Calu3 (cell line): ENCODE results near the gene ANKRD40. TPM values are rescaled to one million over a fixed set of nuclear protein-coding genes. Genes with fewer than 3 reads are reported as not detected.

Source experiments
- BruUV-seq: library from RNA; stranded (reverse); fragments of 400-500 nt; replicated peaks from 2 replicates; lab custom pipeline; 2021; lab: Mats Ljungman, UMichigan
- CTCF ChIA-PET: fragments of 300-600 bp; sonication (Branson Sonifier 250); formaldehyde crosslinking; loops from one replicate; lab custom pipeline; 2022; ENCODE audit warnings: antibody characterized with exemption; lab: Charles Lee
- DNase-seq: peaks from one replicate; pipeline ENCODE4 v3.0.0; 2022
- H3K27ac Mint-ChIP-seq: one replicate; pipeline ENCODE4 v1.8.0; 2022; ENCODE audit warnings: mixed read lengths; ENCODE audit not compliant: unreplicated experiment
- H3K27me3 Mint-ChIP-seq: one replicate; pipeline ENCODE4 v1.8.0; 2022; ENCODE audit warnings: mixed read lengths; ENCODE audit not compliant: unreplicated experiment
- H3K36me3 Mint-ChIP-seq: one replicate; pipeline ENCODE4 v1.8.0; 2022; ENCODE audit warnings: mild to moderate bottlenecking, moderate library complexity, mixed read lengths; ENCODE audit not compliant: insufficient read depth, unreplicated experiment
- H3K4me1 Mint-ChIP-seq: one replicate; pipeline ENCODE4 v1.8.0; 2022; ENCODE audit warnings: mild to moderate bottlenecking, low read depth, mixed read lengths; ENCODE audit not compliant: unreplicated experiment
- H3K4me3 Mint-ChIP-seq: one replicate; pipeline ENCODE4 v1.8.0; 2022; ENCODE audit warnings: mild to moderate bottlenecking, low read depth, moderate library complexity, mixed read lengths; ENCODE audit not compliant: unreplicated experiment
- H3K9me3 Mint-ChIP-seq: one replicate; pipeline ENCODE4 v1.8.0; 2022; ENCODE audit warnings: low read depth, mixed read lengths; ENCODE audit not compliant: unreplicated experiment
- intact Hi-C: fragments of 100-400 bp; cut with micrococcal nuclease; formaldehyde crosslinking; loops from one replicate; pipeline ENCODE4 v1.10.0; 2022; ENCODE audit not compliant: unreplicated experiment
- total RNA-seq: library from RNA; stranded (reverse); gene quantifications from 2 replicates; pipeline ENCODE4 v1.2.3, GENCODE V29; 2022
- TF ChIP-seq, protein P1 (sequence below): fragments of 200-600 bp; IDR thresholded peaks from one replicate; pipeline ENCODE4 v1.8.0; 2022; ENCODE audit warnings: antibody characterized with exemption; ENCODE audit not compliant: unreplicated experiment

ANKRD40 gene
- total RNA-seq, 1 experiment from 2014 or later = 68.5 TPM

DNA sequence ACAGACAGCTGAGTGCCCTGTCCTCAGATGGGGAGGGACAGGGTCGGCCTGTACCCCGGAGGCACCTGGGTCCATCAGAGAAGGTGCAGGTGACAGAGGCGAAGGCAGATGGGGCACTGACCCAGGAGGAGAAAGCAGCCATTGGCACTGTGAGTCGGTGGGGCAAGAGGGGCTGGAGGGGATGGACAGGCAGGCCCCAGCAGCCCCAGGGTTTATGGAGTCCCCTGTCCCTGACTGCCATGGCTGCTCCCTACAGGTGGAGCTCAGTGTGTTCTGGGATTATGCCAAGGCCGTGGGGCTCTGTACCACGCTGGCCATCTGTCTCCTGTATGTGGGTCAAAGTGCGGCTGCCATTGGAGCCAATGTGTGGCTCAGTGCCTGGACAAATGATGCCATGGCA, 32.1 kb downstream of the ANKRD40 start:
- no peak overlapping the region for H3K27ac Mint-ChIP-seq
- H3K4me3 Mint-ChIP-seq = no peak overlapping the region
- intact Hi-C loops = no loop called here
- H3K36me3 Mint-ChIP-seq = peaks cover 38% of the 10 kb centered on the region
- no TSS peak for BruUV-seq
- CTCF ChIA-PET = no interaction called here
- H3K4me1 Mint-ChIP-seq = peaks cover 36% of the 10 kb centered on the region
- H3K27me3 Mint-ChIP-seq = no peaks in the 10 kb centered on the region
- no peaks in the 10 kb centered on the region for H3K9me3 Mint-ChIP-seq
- TF ChIP-seq, protein P1, sequence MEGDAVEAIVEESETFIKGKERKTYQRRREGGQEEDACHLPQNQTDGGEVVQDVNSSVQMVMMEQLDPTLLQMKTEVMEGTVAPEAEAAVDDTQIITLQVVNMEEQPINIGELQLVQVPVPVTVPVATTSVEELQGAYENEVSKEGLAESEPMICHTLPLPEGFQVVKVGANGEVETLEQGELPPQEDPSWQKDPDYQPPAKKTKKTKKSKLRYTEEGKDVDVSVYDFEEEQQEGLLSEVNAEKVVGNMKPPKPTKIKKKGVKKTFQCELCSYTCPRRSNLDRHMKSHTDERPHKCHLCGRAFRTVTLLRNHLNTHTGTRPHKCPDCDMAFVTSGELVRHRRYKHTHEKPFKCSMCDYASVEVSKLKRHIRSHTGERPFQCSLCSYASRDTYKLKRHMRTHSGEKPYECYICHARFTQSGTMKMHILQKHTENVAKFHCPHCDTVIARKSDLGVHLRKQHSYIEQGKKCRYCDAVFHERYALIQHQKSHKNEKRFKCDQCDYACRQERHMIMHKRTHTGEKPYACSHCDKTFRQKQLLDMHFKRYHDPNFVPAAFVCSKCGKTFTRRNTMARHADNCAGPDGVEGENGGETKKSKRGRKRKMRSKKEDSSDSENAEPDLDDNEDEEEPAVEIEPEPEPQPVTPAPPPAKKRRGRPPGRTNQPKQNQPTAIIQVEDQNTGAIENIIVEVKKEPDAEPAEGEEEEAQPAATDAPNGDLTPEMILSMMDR = no peak
- no peak for DNase-seq

- Mint-ChIP-seq H3K4me1 (peaks cover 38% of the 10 kb centered on the region), H3K9me3 (no peaks in the 10 kb centered on the region), H3K27me3 (no peaks in the 10 kb centered on the region), H3K4me3 (no peak overlapping the region), H3K36me3 (peaks cover 38% of the 10 kb centered on the region), H3K27ac (no peak overlapping the region)
- intact Hi-C loops = no loop called here
- no TSS peak for BruUV-seq
- TF ChIP-seq, protein P1 = no peak
- no peak for DNase-seq
- CTCF ChIA-PET = interaction anchor here (0.7 kb wide), 1 partner anchor 49 kb away, joined by 6 read pairs; no protein-coding TSS in a partner anchor
Observed at GRCh38 chr17:50675190-50675589, 32.5 kb downstream of the ANKRD40 start.

- Mint-ChIP-seq H3K27ac (no peak overlapping the region), H3K36me3 (peaks cover 30% of the 10 kb centered on the region), H3K4me3 (no peak overlapping the region), H3K9me3 (no peaks in the 10 kb centered on the region), H3K27me3 (no peaks in the 10 kb centered on the region), H3K4me1 (peaks cover 46% of the 10 kb centered on the region)
- CTCF ChIA-PET = interaction anchor here (0.6 to 1.7 kb wide), 6 partner anchors 11 to 56 kb away, joined by 3 to 9 read pairs (median 4); no protein-coding TSS in a partner anchor
- no TSS peak for BruUV-seq
- intact Hi-C loops = no loop called here
- TF ChIP-seq, protein P1 = no peak
- DNase-seq = no peak
Observed at GRCh38 chr17:50672831-50673551, 34.7 kb downstream of the ANKRD40 start.

- H3K9me3 Mint-ChIP-seq = no peaks in the 10 kb centered on the region
- H3K36me3 Mint-ChIP-seq = peaks cover 31% of the 10 kb centered on the region
- no TSS peak for BruUV-seq
- CTCF ChIA-PET = interaction anchor here (0.7 to 1.7 kb wide), 4 partner anchors 12 to 55 kb away, joined by 3 to 9 read pairs (median 4); no protein-coding TSS in a partner anchor
- intact Hi-C loops = no loop called here
- TF ChIP-seq, protein P1 = no peak
- no peaks in the 10 kb centered on the region for H3K27me3 Mint-ChIP-seq
- DNase-seq = no peak
- H3K27ac Mint-ChIP-seq = no peak overlapping the region
- H3K4me1 Mint-ChIP-seq = peaks cover 55% of the 10 kb centered on the region
- H3K4me3 Mint-ChIP-seq = no peak overlapping the region
Observed at GRCh38 chr17:50672071-50672470, 35.6 kb downstream of the ANKRD40 start.
